OCI-LY1 (cell line): ENCODE measurements around the gene SPACA4.
A peak's percentile ranks its signal among the peaks of the same experiment; 100 is the strongest.

Experiments
- H2AFZ ChIP-seq: fragments of 200-600 bp; sonication (generic), shearing (Covaris generic); 2 replicates; pipeline ENCODE4 v1.6.0; 2014; ENCODE audit warnings: antibody characterized with exemption, mild to moderate bottlenecking, low read length
- H3F3A ChIP-seq: fragments of 200-600 bp; sonication (generic), shearing (Covaris generic); 2 replicates; pipeline ENCODE4 v1.6.0; 2014; ENCODE audit warnings: mild to moderate bottlenecking, antibody characterized with exemption, low read length, moderate library complexity; ENCODE audit not compliant: insufficient read depth
- H3K27ac ChIP-seq: fragments of 200-600 bp; sonication (generic); 2 replicates; pipeline ENCODE4 v1.5.1; 2014; ENCODE audit warnings: low read length, mixed run types, mild to moderate bottlenecking, low read depth; ENCODE audit not compliant: poor library complexity, severe bottlenecking
- H3K27me3 ChIP-seq: fragments of 200-600 bp; sonication (generic); 2 replicates; pipeline ENCODE4 v1.6.0; 2014; ENCODE audit warnings: antibody characterized with exemption, mild to moderate bottlenecking, low read length, moderate library complexity; ENCODE audit not compliant: insufficient read depth
- H3K36me3 ChIP-seq: fragments of 200-600 bp; sonication (generic); 2 replicates; pipeline ENCODE4 v1.6.1; 2014; ENCODE audit warnings: mild to moderate bottlenecking, antibody characterized with exemption, low read length, moderate library complexity, mixed read lengths; ENCODE audit not compliant: insufficient read depth
- H3K4me1 ChIP-seq: fragments of 200-600 bp; sonication (generic); 2 replicates; pipeline ENCODE4 v1.5.1; 2014; ENCODE audit warnings: mild to moderate bottlenecking, low read length, moderate library complexity; ENCODE audit not compliant: insufficient read depth, severe bottlenecking
- H3K4me2 ChIP-seq: fragments of 200-600 bp; sonication (generic), shearing (Covaris generic); 2 replicates; pipeline ENCODE4 v1.6.1; 2014; ENCODE audit warnings: low read length
- H3K4me3 ChIP-seq: fragments of 200-600 bp; sonication (generic); 2 replicates; pipeline ENCODE4 v1.5.1; 2014; ENCODE audit warnings: low read length, low read depth, mild to moderate bottlenecking, mixed read lengths; ENCODE audit not compliant: poor library complexity, severe bottlenecking
- H3K79me2 ChIP-seq: fragments of 200-600 bp; shearing (Covaris generic); 2 replicates; pipeline ENCODE4 v1.6.1; 2016; ENCODE audit warnings: mixed run types, low read length, mixed read lengths; ENCODE audit not compliant: insufficient read depth
- H3K9ac ChIP-seq: fragments of 200-600 bp; sonication (generic), shearing (Covaris generic); 2 replicates; pipeline ENCODE4 v1.6.1; 2014; ENCODE audit warnings: mild to moderate bottlenecking, low read length, mixed read lengths
- H3K9me2 ChIP-seq: fragments of 200-600 bp; sonication (generic), shearing (Covaris generic); 2 replicates; pipeline ENCODE4 v1.6.1; 2014; ENCODE audit warnings: low read depth, mild to moderate bottlenecking, low read length, mixed read lengths
- H3K9me3 ChIP-seq: fragments of 200-600 bp; shearing (Covaris generic); 2 replicates; pipeline ENCODE4 v1.6.1; 2014; ENCODE audit warnings: low read length, mixed read lengths
- H4K20me1 ChIP-seq: fragments of 200-600 bp; sonication (generic), shearing (Covaris generic); 2 replicates; pipeline ENCODE4 v1.6.0; 2016; ENCODE audit warnings: mild to moderate bottlenecking, low read length; ENCODE audit not compliant: insufficient read depth
- EZH2 ChIP-seq: fragments of 200-600 bp; sonication (generic), shearing (Covaris generic); IDR thresholded peaks from 2 replicates; pipeline ENCODE4 v1.8.0; 2017; ENCODE audit warnings: borderline replicate concordance, mixed run types, mild to moderate bottlenecking, antibody characterized with exemption, low read length, moderate library complexity, mixed read lengths
- TF ChIP-seq, protein P1 (sequence below): fragments of 200-600 bp; sonication (generic), shearing (Covaris generic); IDR thresholded peaks from 2 replicates; pipeline ENCODE4 v1.5.1; 2017; ENCODE audit warnings: mild to moderate bottlenecking, antibody characterized with exemption, low read length, moderate library complexity, mixed read lengths

SPACA4 gene

DNA sequence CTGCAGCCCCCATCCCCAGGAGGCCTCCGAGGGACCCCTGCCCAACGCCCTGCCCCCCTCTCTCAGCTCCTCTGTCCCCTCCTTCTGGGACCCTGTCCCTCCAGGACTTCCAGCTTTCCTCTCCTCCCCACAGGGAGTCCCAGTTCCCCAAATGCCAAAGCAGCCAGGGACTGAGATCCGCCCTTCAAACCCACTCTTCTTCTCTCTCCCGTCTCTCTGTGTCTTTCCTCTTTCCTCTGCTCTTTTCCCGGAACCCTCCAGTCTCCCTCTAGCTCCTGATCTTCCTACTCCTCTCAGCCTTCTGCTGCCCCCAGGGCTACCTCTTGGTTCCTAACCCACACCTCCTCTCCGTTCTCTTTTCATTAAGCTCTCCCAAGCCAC is 39.1 kb downstream of the SPACA4 start:
- H3K4me1 ChIP-seq: peaks cover 29% of the 10 kb centered on the region
- TF ChIP-seq, protein P1, sequence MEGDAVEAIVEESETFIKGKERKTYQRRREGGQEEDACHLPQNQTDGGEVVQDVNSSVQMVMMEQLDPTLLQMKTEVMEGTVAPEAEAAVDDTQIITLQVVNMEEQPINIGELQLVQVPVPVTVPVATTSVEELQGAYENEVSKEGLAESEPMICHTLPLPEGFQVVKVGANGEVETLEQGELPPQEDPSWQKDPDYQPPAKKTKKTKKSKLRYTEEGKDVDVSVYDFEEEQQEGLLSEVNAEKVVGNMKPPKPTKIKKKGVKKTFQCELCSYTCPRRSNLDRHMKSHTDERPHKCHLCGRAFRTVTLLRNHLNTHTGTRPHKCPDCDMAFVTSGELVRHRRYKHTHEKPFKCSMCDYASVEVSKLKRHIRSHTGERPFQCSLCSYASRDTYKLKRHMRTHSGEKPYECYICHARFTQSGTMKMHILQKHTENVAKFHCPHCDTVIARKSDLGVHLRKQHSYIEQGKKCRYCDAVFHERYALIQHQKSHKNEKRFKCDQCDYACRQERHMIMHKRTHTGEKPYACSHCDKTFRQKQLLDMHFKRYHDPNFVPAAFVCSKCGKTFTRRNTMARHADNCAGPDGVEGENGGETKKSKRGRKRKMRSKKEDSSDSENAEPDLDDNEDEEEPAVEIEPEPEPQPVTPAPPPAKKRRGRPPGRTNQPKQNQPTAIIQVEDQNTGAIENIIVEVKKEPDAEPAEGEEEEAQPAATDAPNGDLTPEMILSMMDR: no peak
- TF ChIP-seq EZH2: no peak
- no peaks in the 10 kb centered on the region for H3K36me3 ChIP-seq
- peak overlapping the region; percentile 41 for H3K4me3 ChIP-seq
- H3K27ac ChIP-seq: no peak overlapping the region
- no peaks in the 10 kb centered on the region for H3K27me3 ChIP-seq
- H3K9me3 ChIP-seq: no peaks in the 10 kb centered on the region
- H4K20me1 ChIP-seq: no peaks in the 10 kb centered on the region
- no peak overlapping the region; the same call in 1 of the 2 replicates for H3K9ac ChIP-seq
- H3K9me2 ChIP-seq: no peaks in the 10 kb centered on the region
- H3K4me2 ChIP-seq: peak overlapping the region; percentile 75; the same call in 1 of the 2 replicates
- H2AFZ ChIP-seq: no peak overlapping the region
- no peaks in the 10 kb centered on the region for H3F3A ChIP-seq
- H3K79me2 ChIP-seq: no peaks in the 10 kb centered on the region

DNA sequence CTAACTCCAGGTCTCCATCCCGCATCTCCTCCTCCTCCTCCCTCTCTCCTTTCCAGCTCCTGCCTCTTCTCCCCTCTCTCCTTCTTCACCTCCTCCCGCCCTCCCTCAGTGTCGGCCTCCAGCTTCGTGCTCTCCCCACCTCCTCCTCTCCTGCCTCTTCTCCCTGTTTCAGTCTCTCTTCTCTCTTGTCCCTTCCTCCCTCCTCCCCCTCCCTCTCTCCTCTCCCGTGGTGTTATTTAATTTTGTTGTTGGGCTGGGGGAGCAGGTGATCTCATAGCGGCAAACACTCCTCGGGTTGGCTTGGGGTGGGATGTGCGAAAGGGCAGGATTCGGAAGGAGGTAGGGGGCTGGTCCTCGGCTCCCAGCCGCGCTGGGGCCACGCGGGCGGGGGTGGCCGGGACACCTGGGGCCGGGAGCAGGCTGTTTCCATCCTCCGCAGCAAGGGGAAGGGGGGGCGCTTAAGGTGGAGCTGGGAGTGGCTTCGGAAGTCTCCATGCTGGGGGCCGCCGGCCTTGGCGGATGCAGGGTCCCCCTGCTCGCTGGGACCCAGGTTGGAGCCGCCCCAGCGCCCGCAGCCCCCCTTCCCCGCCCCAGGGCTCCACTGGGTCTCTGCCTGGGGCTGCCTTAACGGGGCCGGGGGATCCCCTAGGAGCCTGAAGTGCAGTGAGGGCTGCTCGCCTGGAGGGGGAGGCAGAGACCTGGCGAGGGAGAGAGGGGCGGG is 39.6 kb downstream of the SPACA4 start, which contains the start of gene CA11:
CA11 (minus strand) TSS at position 187 of the 721 bp plus-strand sequence. CDS start 555 bp downstream, outside the sequence.
- Histone ChIP-seq H3K4me2 (peak within 1 kb of the TSS; percentile 75), H3K9me3 (no peaks in the 10 kb centered on the region), H3K27ac (no peak within 1 kb of the TSS), H3K4me3 (peak within 1 kb of the TSS; percentile 41), H3K9me2 (no peaks in the 10 kb centered on the region), H3K4me1 (peaks cover 29% of the 10 kb centered on the region), H3K27me3 (no peaks in the 10 kb centered on the region), H2AFZ (no peak within 1 kb of the TSS), H3K79me2 (no peaks in the 10 kb centered on the region), H3K9ac (peak within 1 kb of the TSS; percentile 39; the same call in 1 of the 2 replicates), H4K20me1 (no peaks in the 10 kb centered on the region), H3F3A (no peaks in the 10 kb centered on the region), H3K36me3 (no peaks in the 10 kb centered on the region)
- no peak for TF ChIP-seq EZH2
- TF ChIP-seq, protein P1: peak; percentile 87

DNA sequence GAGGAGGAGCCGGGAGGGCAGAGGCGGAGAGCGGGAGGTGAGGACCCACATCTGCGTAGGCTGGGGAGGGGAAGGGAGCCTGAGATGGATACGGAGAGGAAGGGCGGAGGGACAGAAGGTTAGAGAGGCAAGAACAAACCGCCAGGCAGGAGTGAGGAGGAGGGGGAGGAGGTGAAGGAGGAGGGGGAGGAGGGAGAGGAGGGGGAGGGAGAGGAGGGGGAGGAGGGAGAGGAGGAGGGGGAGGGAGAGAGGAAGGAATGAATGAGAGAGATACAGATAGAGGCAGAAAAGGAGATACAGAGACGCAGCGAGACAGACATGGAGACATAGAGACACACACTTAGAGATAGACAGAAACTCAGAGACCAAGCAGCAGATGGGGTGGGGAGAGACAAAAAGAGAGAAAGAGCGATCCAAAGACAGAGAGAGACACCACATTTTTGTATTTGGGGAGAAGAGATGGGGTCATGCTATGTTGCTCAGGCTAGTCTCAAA is 40.2 kb downstream of the SPACA4 start:
- H3F3A ChIP-seq: no peaks in the 10 kb centered on the region
- H3K27me3 ChIP-seq: no peaks in the 10 kb centered on the region
- H3K9me2 ChIP-seq: no peaks in the 10 kb centered on the region
- no peaks in the 10 kb centered on the region for H3K9me3 ChIP-seq
- H3K36me3 ChIP-seq: no peaks in the 10 kb centered on the region
- no peak overlapping the region for H3K27ac ChIP-seq
- peaks cover 29% of the 10 kb centered on the region for H3K4me1 ChIP-seq
- H4K20me1 ChIP-seq: no peaks in the 10 kb centered on the region
- no peak overlapping the region; the same call in 1 of the 2 replicates for H3K9ac ChIP-seq
- H3K4me2 ChIP-seq: peak overlapping the region; percentile 75
- H3K79me2 ChIP-seq: no peaks in the 10 kb centered on the region
- no peak for TF ChIP-seq EZH2
- TF ChIP-seq, protein P1: no peak
- H2AFZ ChIP-seq: no peak overlapping the region
- peak overlapping the region; percentile 41 for H3K4me3 ChIP-seq
